Measurements from ENCODE around the gene ATP7A.

DNA sequence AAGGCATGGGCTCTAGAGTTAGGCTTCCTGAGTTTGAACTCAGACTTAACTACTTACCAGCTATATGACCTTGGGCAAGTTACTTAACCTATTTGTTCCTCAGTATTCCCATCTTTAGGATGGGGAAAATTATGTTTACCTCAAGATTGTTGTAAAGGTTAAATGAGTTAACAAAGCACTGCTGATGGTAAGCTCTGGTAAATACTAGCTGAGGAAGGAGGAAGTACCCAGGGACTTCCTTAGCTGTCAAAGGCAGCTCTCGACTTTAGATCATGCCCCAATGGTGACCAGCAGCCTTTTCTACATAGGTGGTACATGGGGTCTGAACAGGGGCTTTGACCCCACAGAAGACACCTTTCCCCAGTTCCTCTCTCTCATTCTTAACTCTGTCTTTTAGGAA lies 20.1 kb downstream of the ATP7A start:
- TF ChIP-seq CTCF (IDR thresholded peaks at IDR 0.05; ENCODE audit: low read length): no peak
- TF ChIP-seq EZH2 (IDR thresholded peaks at IDR 0.05; ENCODE audit: borderline replicate concordance, low read length): no peak

All from OCI-LY1 (cell line).